ENCODE results near the gene GPN3. TPM values are rescaled to one million over a fixed set of nuclear protein-coding genes. Genes with fewer than 3 reads are reported as not detected.

The GPN3 gene
- total and polyA plus RNA-seq, 2 of the 13 experiments (the other 11 are each of a cell fraction or from before 2014, with no cell fraction given), result 28.7 to 29.5 TPM

GRCh38 chr12:110449799-110450497 is 18.1 kb downstream of the GPN3 start, which contains the start of gene ARPC3 (continued):
- TF ChIP-seq PRDM10 (CRISPR knock-in tag; IDR thresholded peaks at IDR 0.05; ENCODE audit: low read depth) (no peak), ATM (IDR thresholded peaks at IDR 0.05; ENCODE audit: borderline replicate concordance) (no peak), ZBTB37 (CRISPR knock-in tag; IDR thresholded peaks at IDR 0.05) (no peak), SNRNP70 (IDR thresholded peaks at IDR 0.05; ENCODE audit: low read depth, low read length) (no peak), ZNF292 (CRISPR knock-in tag; IDR thresholded peaks at IDR 0.05; ENCODE audit: borderline replicate concordance, low read depth) (peak; percentile 51; the same call in 1 of the 2 replicates), GATAD2A (CRISPR knock-in tag; IDR thresholded peaks at IDR 0.05) (peak; percentile 44; the same call in 1 of the 2 replicates), MXD4 (CRISPR knock-in tag; IDR thresholded peaks at IDR 0.05) (peak; percentile 53; the same call in 1 of the 2 replicates), SP140L (CRISPR knock-in tag; IDR thresholded peaks at IDR 0.05; ENCODE audit: borderline replicate concordance) (no peak), CREB1 (IDR thresholded peaks at IDR 0.05) (peak; percentile 28; the same call in 1 of the 2 replicates), CREB1 (CRISPR knock-in tag; IDR thresholded peaks at IDR 0.05) (peak; percentile 75), NFYC (CRISPR knock-in tag; IDR thresholded peaks at IDR 0.05) (no peak), ZNF644 (CRISPR knock-in tag; IDR thresholded peaks at IDR 0.05; ENCODE audit: low read depth) (no peak), THAP9 (CRISPR knock-in tag; IDR thresholded peaks at IDR 0.05; ENCODE audit: borderline replicate concordance) (peak; percentile 95; the same call in 1 of the 2 replicates), RNF219 (CRISPR knock-in tag; IDR thresholded peaks at IDR 0.05) (no peak), ZMYM2 (CRISPR knock-in tag; IDR thresholded peaks at IDR 0.05) (0 out of 2 replicates have a peak, but pooled peaks have one; percentile 67), ELF1 (CRISPR knock-in tag; IDR thresholded peaks at IDR 0.05) (peak; percentile 99), FOXC1 (CRISPR knock-in tag; IDR thresholded peaks at IDR 0.05; ENCODE audit: borderline replicate concordance) (no peak), MIXL1 (CRISPR knock-in tag; IDR thresholded peaks at IDR 0.05) (peak; percentile 49; the same call in 1 of the 2 replicates), ZNF460 (CRISPR knock-in tag; IDR thresholded peaks at IDR 0.05; ENCODE audit: borderline replicate concordance) (no peak), ZNF891 (CRISPR knock-in tag; IDR thresholded peaks at IDR 0.05) (no peak), PAWR (CRISPR knock-in tag; IDR thresholded peaks at IDR 0.05; ENCODE audit: borderline replicate concordance) (no peak)

Data from HepG2 (cell line).